Inferior parietal cortex (tissue), 1 donor: ENCODE results near the gene FBLN5.
"Not testable (repeated sequence)": the region's sequence is repeated elsewhere in the genome, so short reads cannot be mapped to it uniquely, and the experiment has no call there.

Experiments used
- DNase-seq: peaks from one replicate; pipeline ENCODE4 v3.0.0-alpha.2; 2016; ENCODE audit errors: extremely low spot score

FBLN5 gene

DNA sequence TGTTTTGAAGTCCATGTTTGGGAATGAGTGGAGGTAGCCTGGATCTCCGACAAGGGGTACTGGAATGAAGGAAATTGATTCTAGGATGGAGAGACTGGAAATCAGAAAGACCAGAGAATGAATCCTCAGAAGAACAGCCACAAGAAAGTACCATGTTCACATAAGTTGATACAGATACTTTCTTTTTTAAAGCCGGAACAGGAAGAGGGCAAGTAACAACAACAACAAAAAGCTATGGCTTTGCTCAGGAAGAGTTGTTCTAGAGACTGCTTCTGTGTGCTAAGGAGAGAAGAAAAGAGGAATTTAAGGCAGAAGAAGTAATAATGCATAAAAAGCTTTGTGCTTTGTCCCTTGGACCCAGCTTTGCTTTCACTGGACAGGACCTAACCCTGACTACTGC is 86.4 kb downstream of the FBLN5 start:
- no peak for DNase-seq

GRCh38 chr14:91860238-91860637 is 87.3 kb downstream of the FBLN5 start:
- DNase-seq = no peak

DNA sequence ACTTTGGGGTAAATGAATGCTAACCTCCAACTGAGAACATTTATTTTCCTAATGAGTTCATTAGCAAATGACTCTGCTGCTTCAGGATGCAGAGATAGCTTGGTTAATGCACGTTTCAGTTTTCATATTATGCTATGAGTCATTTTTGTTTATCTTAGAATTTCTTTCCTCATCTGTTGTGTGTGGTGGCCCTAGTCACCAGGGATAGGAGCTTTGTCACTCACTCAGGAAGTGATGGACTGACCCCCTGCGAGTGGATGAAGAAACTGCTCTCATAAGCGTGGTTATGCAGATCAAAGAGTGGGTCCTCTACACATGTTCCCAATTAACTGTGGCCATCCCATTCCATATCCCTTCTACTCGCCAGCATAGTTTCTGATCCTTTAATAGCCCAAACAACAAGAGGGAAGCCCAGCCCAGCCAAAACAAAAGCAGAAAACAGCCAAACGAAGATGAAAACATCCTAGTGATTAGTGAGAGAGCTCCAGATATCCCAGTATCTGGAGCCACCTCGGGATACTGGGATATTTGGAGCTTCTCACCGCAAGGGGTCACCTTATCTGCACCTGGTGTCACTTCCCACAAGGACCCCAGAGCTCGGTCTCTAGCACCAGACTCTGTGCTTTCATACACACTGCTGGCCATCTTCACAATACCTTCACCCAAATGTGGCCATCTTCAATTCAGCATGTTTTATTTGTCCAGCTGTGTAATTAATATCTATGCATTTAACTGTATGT is 88.8 kb downstream of the FBLN5 start:
- no peak for DNase-seq

- no peak for DNase-seq
These were observed 89.9 kb downstream of the FBLN5 start for GRCh38 chr14:91857614-91858013.

DNA sequence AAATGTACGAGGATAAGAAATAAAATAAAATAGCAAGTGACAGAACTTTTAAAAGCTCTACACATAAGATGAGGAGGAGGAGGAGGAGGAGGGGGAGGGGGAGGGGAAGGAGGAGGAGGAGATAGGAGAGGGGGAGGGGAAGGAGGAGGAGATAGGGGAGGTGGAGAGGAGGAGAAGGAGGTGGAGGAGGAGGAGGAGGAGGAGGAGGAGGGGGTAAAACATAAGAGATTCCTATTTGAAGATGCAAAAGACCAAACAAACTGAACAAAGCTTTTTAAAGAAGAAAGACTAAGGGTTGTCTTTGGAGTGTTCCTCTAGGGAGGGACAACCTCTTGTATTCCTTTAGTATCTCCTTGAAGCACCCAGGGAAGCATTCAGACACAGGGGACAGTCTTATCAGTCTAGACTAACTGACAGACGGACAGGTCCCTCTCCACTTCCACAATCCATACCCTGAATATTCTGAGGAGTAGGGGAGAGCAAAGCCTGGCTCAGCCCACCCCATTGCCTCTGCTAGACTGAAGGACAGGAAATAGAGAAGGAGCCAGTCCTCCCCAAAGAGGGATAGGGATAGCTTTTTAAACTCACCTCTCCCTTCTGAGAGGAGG is 93.1 kb downstream of the FBLN5 start:
- DNase-seq = no peak

GRCh38 chr14:91851563-91851962 is 95.9 kb downstream of the FBLN5 start:
- DNase-seq = no peak

- no peak for DNase-seq
These were observed 98.9 kb downstream of the FBLN5 start for GRCh38 chr14:91848504-91849001.

DNA sequence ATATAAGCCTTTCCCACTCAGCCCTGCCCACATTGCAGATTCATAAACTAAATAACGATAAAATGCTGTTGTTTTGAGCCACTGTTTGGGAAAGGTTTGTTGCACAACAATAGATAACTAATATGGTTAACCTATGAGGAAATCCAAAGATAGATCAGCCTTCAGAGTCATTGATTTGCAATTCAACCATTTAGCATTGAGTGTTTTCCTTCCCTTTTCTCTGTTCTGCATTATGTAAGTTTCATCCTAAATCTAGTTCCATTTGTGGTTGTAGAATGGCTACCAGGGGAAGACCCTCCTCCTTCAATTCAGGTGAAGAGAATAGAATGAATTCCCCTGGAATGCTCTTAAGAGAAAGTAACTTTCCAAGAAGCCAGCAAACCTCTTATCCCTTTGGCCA is 99.8 kb downstream of the FBLN5 start:
- no peak for DNase-seq

- no peak for DNase-seq
These were observed 101.8 kb downstream of the FBLN5 start for GRCh38 chr14:91845652-91846051.

DNA sequence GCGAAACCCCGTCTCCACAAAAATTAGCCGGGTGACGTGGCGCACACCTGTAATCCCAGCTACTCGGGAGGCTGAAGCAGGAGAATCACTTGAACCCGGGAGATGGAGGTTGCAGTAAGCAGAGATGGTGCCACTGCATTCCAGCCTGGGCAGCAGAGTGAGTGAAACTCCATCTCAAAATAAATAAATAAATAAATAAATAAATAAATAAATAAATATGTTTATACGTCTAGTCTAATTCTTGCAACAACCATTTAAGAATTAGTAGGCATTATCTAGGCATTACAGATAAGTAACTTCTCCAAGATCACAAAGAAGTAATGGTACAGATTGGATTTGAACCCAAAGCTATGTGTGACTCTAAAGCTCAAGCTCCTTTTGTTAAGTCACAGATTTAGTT is 102.4 kb downstream of the FBLN5 start:
- DNase-seq = not testable (repeated sequence)

- no peak for DNase-seq
These were observed 103.5 kb downstream of the FBLN5 start for GRCh38 chr14:91844029-91844428.

DNA sequence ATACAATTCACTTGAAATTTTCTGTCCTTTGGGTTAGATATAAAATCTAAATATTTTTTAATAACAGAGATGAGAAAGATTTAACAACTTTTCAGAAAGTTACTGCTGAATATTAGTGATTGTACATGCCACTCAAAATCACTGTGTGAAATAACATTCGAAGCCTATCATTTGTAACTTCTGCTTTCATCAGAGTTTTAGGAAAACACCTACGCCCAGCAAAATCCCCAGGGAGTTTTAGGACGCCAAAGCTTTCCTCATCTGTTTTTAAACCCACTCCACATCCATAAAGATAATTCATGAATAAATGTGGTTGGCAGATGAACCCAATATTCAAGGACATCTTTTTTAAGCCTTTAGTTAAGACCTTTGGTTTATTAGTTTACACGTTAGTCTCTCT is 104.1 kb downstream of the FBLN5 start:
- no peak for DNase-seq

GRCh38 chr14:91841065-91841464 is 106.4 kb downstream of the FBLN5 start:
- DNase-seq = no peak

DNA sequence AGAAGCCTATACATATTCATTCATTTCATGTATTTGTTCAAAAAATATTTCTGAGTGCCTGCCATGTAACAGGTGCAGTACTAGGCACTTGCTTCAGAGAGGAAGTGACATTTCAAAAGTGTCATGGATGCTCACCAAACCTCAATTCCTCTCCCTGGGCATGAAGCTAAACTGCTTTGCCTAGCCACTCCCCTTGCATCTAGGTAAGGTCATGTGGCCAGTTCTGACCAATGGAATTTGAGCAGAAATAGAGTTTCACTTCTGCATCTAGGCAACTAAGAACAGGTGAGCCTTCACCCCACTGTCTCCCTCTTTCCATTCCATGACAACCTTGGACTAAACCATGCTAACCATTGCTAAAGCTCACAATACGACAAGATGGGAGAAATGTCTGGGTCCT is 107.7 kb downstream of the FBLN5 start:
- DNase-seq = no peak

DNA sequence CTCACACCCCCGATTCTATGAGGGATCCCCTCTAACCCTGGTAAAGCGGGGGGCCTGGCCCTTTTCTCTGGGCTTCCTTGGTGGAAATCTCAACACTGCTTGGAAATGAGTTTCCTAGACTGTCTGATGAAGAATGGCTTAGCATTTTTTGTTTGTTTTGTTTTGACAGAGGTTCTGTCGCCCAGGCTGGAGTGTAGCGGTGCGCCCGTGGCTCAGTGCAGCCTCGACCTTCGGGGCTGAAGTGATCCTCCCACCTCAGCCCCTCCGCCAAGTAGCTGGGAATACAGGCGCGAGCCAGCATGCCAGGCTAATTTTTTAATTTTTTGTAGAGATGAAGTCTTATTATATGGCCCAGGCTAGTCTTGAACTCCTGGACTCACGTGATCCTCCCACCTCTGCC is 110.4 kb downstream of the FBLN5 start:
- no peak for DNase-seq

DNA sequence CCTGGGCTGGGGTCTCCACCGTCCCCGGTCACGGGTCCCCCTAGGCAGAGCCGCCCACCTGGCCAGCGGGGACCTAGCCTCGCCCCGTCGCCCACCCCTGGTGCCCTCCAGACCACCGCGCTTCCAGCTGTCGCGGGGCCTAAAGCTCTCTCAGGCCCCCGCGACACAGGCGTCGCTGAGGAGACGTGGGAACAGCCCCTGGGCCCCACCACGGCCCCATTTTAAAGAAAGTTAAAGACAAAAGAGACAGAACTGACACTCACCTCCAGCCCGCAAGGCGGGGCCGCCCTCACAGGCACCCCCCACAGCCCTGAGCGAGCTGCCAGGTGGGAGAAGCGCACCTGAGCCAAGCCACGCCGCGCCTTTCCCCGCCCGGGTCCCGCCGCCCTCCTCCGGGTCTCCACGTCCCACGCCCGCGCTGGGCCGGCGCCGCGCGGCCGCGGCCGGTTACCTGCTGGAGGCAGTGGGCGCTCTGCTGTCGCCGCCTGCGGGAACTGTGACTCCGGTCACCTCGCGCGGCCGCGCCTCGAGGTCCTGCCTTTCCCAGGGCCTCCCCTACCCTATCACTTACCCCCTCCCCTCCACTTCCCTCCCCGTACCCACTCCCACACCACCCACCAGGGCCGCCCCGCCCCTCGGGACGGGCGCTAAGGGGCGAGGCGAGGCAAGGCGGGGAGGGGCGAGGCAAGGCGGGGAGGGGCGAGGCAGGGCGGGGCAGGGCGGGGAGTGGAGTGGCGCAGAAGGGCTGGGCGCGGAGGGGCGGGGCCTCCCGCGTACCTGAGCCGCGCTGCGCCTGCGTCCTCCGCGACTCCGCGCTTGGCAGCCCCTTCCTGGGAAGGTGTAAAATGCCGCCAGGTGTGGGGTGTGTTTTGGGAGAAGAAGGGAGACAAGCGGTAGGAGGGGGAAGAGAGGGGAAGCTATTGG is 111.3 kb downstream of the FBLN5 start:
- no peak for DNase-seq

DNA sequence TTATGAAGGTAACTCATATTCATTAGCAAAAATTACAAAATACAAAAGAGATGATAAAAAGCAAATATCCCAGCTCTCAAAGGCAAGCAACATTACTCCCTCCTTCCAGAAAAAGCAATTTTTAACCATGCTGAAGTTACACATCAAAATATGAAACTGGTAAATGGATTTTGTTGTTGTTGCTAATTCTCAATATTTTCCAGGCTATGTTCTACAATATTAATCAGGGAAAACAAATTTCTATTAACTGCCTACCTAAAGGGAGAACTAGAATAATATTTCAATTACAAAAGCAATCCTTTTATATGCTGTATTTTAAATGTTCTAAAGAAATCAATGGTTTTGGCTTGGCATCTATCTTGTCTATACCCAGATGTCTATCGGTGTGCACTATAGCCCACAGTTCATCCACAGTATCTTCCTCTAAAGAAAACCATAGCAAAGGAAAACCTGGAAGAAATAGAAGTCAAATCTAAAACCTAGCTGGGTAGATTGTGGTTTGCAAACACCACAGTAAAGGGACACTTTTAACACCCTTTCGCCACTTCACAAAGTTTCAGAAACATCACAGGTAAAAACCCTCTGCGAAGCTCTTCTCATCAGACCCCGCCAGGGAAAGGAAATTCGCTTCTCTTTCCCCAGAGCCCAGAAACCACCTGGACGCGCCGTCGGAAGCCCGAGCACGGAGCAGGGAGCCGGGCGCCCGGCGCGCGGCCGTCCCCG is 112.1 kb downstream of the FBLN5 start:
- no peak for DNase-seq

DNA sequence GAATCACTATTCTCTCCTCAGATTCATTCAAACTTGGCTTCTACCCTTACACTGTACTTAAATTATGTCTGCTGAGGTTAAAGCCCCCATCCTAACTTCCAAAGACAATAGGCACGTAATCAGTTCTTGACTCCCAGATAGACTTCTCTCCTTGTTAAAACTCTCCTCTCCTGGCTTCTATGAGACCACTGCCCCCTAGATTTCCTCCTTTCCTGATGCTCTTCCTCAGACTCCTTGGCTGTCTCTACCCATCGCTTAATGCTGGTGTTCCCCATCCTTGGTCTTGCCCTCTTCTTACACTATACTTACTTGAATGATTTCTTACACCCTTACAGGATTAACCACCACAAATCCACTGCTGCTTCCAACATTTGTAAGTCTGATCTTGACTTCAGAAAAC is 112.9 kb downstream of the FBLN5 start:
- DNase-seq = no peak

- no peak for DNase-seq
These were observed 116.2 kb downstream of the FBLN5 start for GRCh38 chr14:91831337-91831736.

GRCh38 chr14:91830777-91831176 is 116.7 kb downstream of the FBLN5 start:
- no peak for DNase-seq

- DNase-seq = no peak
These were observed 118.0 kb downstream of the FBLN5 start for GRCh38 chr14:91829511-91829910.

DNA sequence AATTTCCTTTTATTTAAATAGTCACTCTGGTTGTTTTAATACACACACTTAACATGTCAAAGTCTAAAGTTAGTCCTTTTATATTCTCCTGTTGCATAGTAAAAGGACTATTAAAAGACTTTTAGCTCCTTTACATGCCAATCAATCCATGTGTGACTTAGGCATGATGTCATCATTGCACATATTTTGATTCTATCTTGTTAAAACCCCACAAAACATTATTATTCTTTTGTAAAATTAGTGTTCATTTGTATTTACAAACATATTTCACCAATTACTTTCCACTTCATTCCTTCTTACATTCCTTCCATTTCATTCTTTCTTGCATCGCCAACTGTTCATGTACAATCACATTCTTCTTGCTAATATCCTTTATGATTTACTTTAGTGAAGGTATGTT is 119.7 kb downstream of the FBLN5 start:
- DNase-seq = no peak
